PC-3 (cell line): ENCODE data around the gene AKAP7.

ENCODE experiments used
- CTCF ChIP-seq: fragments of 300-600 bp; sonication (generic); conservative IDR thresholded peaks from 2 replicates; pipeline ENCODE4 v1.5.1; 2017; ENCODE audit warnings: antibody characterized with exemption, low read depth, mild to moderate bottlenecking, low read length
- EZH2phosphoT487 ChIP-seq: fragments of 300-600 bp; sonication (generic); IDR thresholded peaks from 2 replicates; pipeline ENCODE4 v1.6.1; 2018; ENCODE audit warnings: mild to moderate bottlenecking, antibody characterized with exemption, low read length, borderline replicate concordance

- TF ChIP-seq EZH2phosphoT487 (no peak), CTCF (no peak)
Observed at GRCh38 chr6:131125431-131125830, 9.8 kb upstream of the AKAP7 start.
